T-helper 17 cell (primary cell): Measurements from ENCODE around the gene ABLIM2. TPM values are rescaled to one million over a fixed set of nuclear protein-coding genes. Genes with fewer than 3 reads are reported as not detected.

Experiments used
- ATAC-seq: fragments of 150-1000 bp; cut with Tn5 transposase; 2 replicates; pipeline ENCODE4 v1.10.0; 2021; ENCODE audit warnings: mild to moderate bottlenecking, moderate library complexity
- DNase-seq, 3 donors: peaks; one replicate each; pipeline versions ENCODE4 v3.0.0 to v3.0.0-alpha.2; 2020 to 2021
- H3K9me3 ChIP-seq: one replicate; pipeline ENCODE4 v1.7.0; 2013; ENCODE audit warnings: low read length, mild to moderate bottlenecking; ENCODE audit not compliant: control insufficient read depth, poor library complexity, severe bottlenecking
- H3K27ac Mint-ChIP-seq: one replicate; pipeline ENCODE4 v1.8.0; 2022; ENCODE audit warnings: mild to moderate bottlenecking, moderate library complexity, mixed read lengths
- H3K27me3 Mint-ChIP-seq: one replicate; pipeline ENCODE4 v1.8.0; 2022; ENCODE audit warnings: mixed read lengths
- H3K36me3 Mint-ChIP-seq: one replicate; pipeline ENCODE4 v1.8.0; 2022; ENCODE audit warnings: low read depth, mixed read lengths
- H3K4me1 Mint-ChIP-seq: one replicate; pipeline ENCODE4 v1.8.0; 2022; ENCODE audit warnings: mild to moderate bottlenecking, mixed read lengths
- H3K4me3 Mint-ChIP-seq: one replicate; pipeline ENCODE4 v1.8.0; 2022; ENCODE audit warnings: mild to moderate bottlenecking, moderate library complexity, mixed read lengths
- total RNA-seq, 4 donors: library from RNA in 2 of 4; stranded (reverse) in 2 of 4; gene quantifications; one replicate each; pipeline ENCODE4 v1.2.3 and lab custom pipeline; 2022 to 2026

Gene ABLIM2
- total RNA-seq, 2 donors from 2014 or later, result 4.1 to 4.3 TPM

GRCh38 chr4:7939377-7940108, 219.1 kb downstream of the ABLIM2 start, which contains the start of gene AFAP1:
Gene AFAP1, minus strand, starts transcription at chr4:7939861. Its CDS starts 67,783 bp downstream, at chr4:7872078.
- ATAC-seq (peak; percentile 94), DNase-seq (peak; percentile 88 to 94 (median 91))
- H3K4me3 Mint-ChIP-seq, result peak within 1 kb of the TSS; percentile 85
- H3K27me3 Mint-ChIP-seq, result no peaks in the 10 kb centered on the region
- H3K9me3 ChIP-seq, result no peaks in the 10 kb centered on the region
- H3K27ac Mint-ChIP-seq, result peak within 1 kb of the TSS; percentile 21
- peaks cover 21% of the 10 kb centered on the region for H3K4me1 Mint-ChIP-seq
- no peaks in the 10 kb centered on the region for H3K36me3 Mint-ChIP-seq

GRCh38 chr4:7938609-7939376, 219.8 kb downstream of the ABLIM2 start:
- DNase-seq, result peak in 2 of 3 donors; percentile 16 to 33
- H3K4me3 Mint-ChIP-seq, result peak overlapping the region; percentile 85

GRCh38 chr4:7938266-7938608, 220.4 kb downstream of the ABLIM2 start:
- no peak for DNase-seq
- Mint-ChIP-seq H3K27me3 (no peaks in the 10 kb centered on the region), H3K4me1 (peaks cover 29% of the 10 kb centered on the region), H3K36me3 (no peaks in the 10 kb centered on the region), H3K27ac (peak overlapping the region; percentile 21), H3K4me3 (peak overlapping the region; percentile 85)
- no peaks in the 10 kb centered on the region for H3K9me3 ChIP-seq
- no peak for ATAC-seq

More at GRCh38 chr4:7938609-7939376, 219.8 kb downstream of the ABLIM2 start:
- no peaks in the 10 kb centered on the region for H3K9me3 ChIP-seq
- H3K4me1 Mint-ChIP-seq, result peaks cover 27% of the 10 kb centered on the region
- H3K27ac Mint-ChIP-seq, result peak overlapping the region; percentile 21
- no peaks in the 10 kb centered on the region for H3K27me3 Mint-ChIP-seq
- no peaks in the 10 kb centered on the region for H3K36me3 Mint-ChIP-seq
- no peak for ATAC-seq

GRCh38 chr4:7937006-7937405, 221.6 kb downstream of the ABLIM2 start:
- Mint-ChIP-seq H3K27ac (peak overlapping the region; percentile 27), H3K27me3 (no peaks in the 10 kb centered on the region), H3K36me3 (no peaks in the 10 kb centered on the region), H3K4me3 (no peak overlapping the region), H3K4me1 (peaks cover 29% of the 10 kb centered on the region)
- no peak for DNase-seq
- no peaks in the 10 kb centered on the region for H3K9me3 ChIP-seq
- no peak for ATAC-seq

GRCh38 chr4:7933651-7934510, 224.7 kb downstream of the ABLIM2 start:
- no peaks in the 10 kb centered on the region for H3K9me3 ChIP-seq
- H3K27ac Mint-ChIP-seq, result no peak overlapping the region
- H3K36me3 Mint-ChIP-seq, result no peaks in the 10 kb centered on the region
- no peak for ATAC-seq
- H3K4me1 Mint-ChIP-seq, result peaks cover 30% of the 10 kb centered on the region
- no peak overlapping the region for H3K4me3 Mint-ChIP-seq
- no peak for DNase-seq
- no peaks in the 10 kb centered on the region for H3K27me3 Mint-ChIP-seq

GRCh38 chr4:7932287-7932686, 226.3 kb downstream of the ABLIM2 start:
- Mint-ChIP-seq H3K27ac (no peak overlapping the region), H3K27me3 (no peaks in the 10 kb centered on the region), H3K4me1 (peaks cover 24% of the 10 kb centered on the region), H3K4me3 (no peak overlapping the region), H3K36me3 (no peaks in the 10 kb centered on the region)
- ATAC-seq (no peak), DNase-seq (no peak)
- H3K9me3 ChIP-seq, result no peaks in the 10 kb centered on the region

GRCh38 chr4:7929118-7929951, 229.3 kb downstream of the ABLIM2 start:
- no peak overlapping the region for H3K4me3 Mint-ChIP-seq
- no peaks in the 10 kb centered on the region for H3K27me3 Mint-ChIP-seq
- DNase-seq (no peak), ATAC-seq (no peak)
- H3K9me3 ChIP-seq, result no peaks in the 10 kb centered on the region
- no peak overlapping the region for H3K27ac Mint-ChIP-seq
- H3K36me3 Mint-ChIP-seq, result no peaks in the 10 kb centered on the region
- peaks cover 14% of the 10 kb centered on the region for H3K4me1 Mint-ChIP-seq

- peak overlapping the region; percentile 53 for H3K27ac Mint-ChIP-seq
- DNase-seq (no peak), ATAC-seq (no peak)
- H3K4me1 Mint-ChIP-seq, result peaks cover 12% of the 10 kb centered on the region
- H3K27me3 Mint-ChIP-seq, result no peaks in the 10 kb centered on the region
- H3K4me3 Mint-ChIP-seq, result no peak overlapping the region
- H3K9me3 ChIP-seq, result no peaks in the 10 kb centered on the region
- no peaks in the 10 kb centered on the region for H3K36me3 Mint-ChIP-seq
Observed at GRCh38 chr4:7928711-7929110, 229.9 kb downstream of the ABLIM2 start.

- Mint-ChIP-seq H3K36me3 (no peaks in the 10 kb centered on the region), H3K27me3 (no peaks in the 10 kb centered on the region), H3K4me1 (peaks cover 15% of the 10 kb centered on the region), H3K27ac (no peak overlapping the region), H3K4me3 (no peak overlapping the region)
- ATAC-seq (no peak), DNase-seq (no peak)
- H3K9me3 ChIP-seq, result no peaks in the 10 kb centered on the region
Observed at GRCh38 chr4:7926822-7927221, 231.8 kb downstream of the ABLIM2 start.

GRCh38 chr4:7924570-7924969, 234.0 kb downstream of the ABLIM2 start:
- no peak overlapping the region for H3K4me3 Mint-ChIP-seq
- no peaks in the 10 kb centered on the region for H3K9me3 ChIP-seq
- peaks cover 13% of the 10 kb centered on the region for H3K4me1 Mint-ChIP-seq
- ATAC-seq (no peak), DNase-seq (no peak)
- peak overlapping the region; percentile 0 for H3K27ac Mint-ChIP-seq
- no peaks in the 10 kb centered on the region for H3K27me3 Mint-ChIP-seq
- no peaks in the 10 kb centered on the region for H3K36me3 Mint-ChIP-seq

- Mint-ChIP-seq H3K4me1 (peaks cover 10% of the 10 kb centered on the region), H3K4me3 (no peak overlapping the region)
Observed at GRCh38 chr4:7924163-7924562, 234.4 kb downstream of the ABLIM2 start.

GRCh38 chr4:7922466-7922865, 236.1 kb downstream of the ABLIM2 start:
- Mint-ChIP-seq H3K27me3 (no peaks in the 10 kb centered on the region), H3K27ac (no peak overlapping the region), H3K4me1 (peaks cover 15% of the 10 kb centered on the region), H3K36me3 (peaks cover 2% of the 10 kb centered on the region), H3K4me3 (no peak overlapping the region)
- H3K9me3 ChIP-seq, result no peaks in the 10 kb centered on the region
- ATAC-seq (no peak), DNase-seq (no peak)

More at GRCh38 chr4:7924163-7924562, 234.4 kb downstream of the ABLIM2 start:
- ATAC-seq (no peak), DNase-seq (no peak)
- no peaks in the 10 kb centered on the region for H3K9me3 ChIP-seq
- Mint-ChIP-seq H3K36me3 (no peaks in the 10 kb centered on the region), H3K27me3 (no peaks in the 10 kb centered on the region), H3K27ac (no peak overlapping the region)
